RPMI8226 (cell line): ENCODE data around the gene MACROD2.

ENCODE experiments used
- DNase-seq: peaks from one replicate; pipeline ENCODE4 v3.0.0-alpha.2; 2015

MACROD2 gene

GRCh38 chr20:15204234-15204633 lies 1208.9 kb downstream of the MACROD2 start:
- DNase-seq, result no peak

DNA sequence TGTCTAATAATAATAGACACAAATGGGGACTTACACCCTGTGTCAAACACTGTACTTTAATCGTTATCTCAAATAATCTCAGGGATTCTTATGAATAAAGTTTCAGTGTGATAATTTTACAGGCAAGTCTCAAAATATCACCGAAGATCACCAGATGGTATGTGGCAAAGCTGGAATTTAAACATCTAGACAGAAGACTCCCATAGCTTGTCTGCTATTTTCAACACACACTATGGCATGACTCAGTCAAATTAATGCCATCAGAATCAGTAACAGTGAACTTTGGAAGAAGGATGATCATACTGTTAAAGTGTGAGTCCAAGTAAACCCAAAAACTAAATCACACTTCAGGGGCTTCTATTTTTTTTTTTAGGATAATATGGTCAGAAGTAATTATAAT lies 1209.7 kb downstream of the MACROD2 start:
- no peak for DNase-seq

- no peak for DNase-seq
Observed at GRCh38 chr20:15205719-15206118, 1210.4 kb downstream of the MACROD2 start.

GRCh38 chr20:15209537-15209936 lies 1214.2 kb downstream of the MACROD2 start:
- no peak for DNase-seq

DNA sequence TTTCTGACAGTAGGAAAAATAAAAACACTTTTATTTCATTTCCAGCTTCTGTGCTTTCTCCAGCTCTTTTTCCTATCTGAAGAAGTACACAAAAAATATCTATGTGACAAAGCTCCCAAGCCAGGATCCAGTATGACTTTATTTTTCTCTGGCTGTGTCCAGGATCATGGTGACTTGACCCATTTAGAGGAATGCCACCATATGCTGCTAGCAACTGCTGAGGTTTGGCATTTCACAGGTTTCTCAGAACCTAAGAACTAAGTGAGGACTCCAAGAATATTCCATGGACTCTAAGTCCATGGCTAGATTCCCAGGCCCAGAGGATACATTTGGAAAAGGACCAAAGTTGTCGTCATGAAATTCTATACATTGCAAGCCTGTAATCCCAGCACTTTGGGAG lies 1218.7 kb downstream of the MACROD2 start:
- DNase-seq, result no peak

DNA sequence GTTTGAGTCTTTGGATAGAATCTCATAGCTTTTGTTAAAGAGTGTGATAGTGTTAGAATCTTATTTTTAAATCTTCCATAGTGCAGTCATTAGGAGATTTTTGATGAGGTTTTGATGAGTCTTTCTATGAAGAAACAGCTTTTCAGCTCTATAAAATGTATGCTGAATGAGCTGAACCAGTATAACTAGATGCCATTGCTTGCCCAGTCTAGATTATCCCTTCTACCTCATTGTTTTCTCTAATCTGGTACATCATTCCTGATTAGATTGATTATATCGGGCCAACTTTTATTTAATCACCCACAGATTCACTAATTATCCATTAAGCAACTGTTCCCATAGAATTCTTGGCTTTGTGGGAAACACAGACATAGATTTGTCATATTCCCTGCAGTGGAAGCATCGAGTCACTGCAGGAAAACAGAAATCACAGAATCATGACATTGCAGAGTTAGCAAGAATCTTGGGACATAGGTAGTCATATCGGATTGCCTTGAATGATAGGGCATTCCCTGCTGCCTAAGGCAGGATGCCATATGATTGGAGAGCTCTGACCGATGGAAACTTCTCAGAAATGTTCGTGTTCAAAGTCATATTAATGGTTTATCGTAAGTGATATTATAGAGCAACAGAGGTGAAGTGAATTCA lies 1224.8 kb downstream of the MACROD2 start:
- DNase-seq, result no peak

DNA sequence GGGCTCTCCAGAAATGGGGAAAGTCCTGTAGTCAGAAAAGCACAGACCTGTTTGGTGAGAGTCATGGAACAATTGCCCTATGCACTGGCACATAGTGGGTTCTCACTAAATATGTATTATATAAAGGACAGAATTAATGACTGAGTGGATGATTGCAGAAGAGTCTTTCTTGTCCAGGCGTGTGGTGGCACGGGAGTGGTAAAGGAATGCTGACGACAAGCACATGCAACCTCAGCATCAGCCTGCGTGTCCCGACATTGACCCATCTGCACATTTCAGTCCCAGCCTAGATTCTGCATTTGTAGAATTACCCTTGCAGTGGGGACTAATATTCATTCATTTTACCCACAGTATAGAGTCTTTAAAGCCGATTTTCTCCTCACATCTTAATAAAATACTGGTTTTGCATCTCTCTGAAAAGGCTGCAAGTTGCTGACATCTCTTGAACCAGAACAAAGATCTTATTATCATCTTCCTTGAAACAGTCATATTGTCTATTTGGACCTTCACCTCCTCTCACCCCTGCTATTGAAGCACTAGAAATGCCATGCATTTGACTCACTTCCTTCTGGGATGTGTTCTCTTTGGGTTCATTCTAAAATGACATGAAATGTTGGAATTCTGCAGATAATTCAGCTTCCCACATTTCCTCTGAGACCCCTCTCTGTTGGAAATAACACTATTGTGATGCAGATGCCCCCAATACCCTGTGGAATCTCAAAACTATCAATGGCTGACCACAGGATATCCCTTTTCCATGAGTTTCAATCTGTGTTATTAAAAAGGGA lies 1225.7 kb downstream of the MACROD2 start:
- DNase-seq, result no peak

- DNase-seq, result no peak
Observed at GRCh38 chr20:15222502-15223330, 1227.4 kb downstream of the MACROD2 start.

DNA sequence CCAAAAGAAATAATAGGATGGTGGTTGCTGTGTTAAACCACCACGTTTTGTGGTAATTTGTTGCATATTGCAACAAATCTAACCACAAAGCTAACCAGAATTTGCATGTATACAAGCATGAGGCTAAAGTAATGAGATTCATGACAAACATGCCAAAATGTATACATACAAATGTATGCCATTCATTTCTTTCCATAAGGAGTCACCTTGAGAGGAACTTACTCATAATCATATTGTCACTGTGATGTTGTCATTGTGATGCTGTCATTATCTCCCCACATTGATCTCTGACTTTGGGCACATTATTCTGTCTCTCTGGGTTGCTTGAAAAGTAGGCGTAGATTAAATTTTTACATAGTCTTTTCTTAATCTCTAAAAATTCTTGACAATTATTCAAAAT lies 1228.9 kb downstream of the MACROD2 start:
- DNase-seq, result no peak

- DNase-seq, result no peak
Observed at GRCh38 chr20:15227102-15227501, 1231.8 kb downstream of the MACROD2 start.

DNA sequence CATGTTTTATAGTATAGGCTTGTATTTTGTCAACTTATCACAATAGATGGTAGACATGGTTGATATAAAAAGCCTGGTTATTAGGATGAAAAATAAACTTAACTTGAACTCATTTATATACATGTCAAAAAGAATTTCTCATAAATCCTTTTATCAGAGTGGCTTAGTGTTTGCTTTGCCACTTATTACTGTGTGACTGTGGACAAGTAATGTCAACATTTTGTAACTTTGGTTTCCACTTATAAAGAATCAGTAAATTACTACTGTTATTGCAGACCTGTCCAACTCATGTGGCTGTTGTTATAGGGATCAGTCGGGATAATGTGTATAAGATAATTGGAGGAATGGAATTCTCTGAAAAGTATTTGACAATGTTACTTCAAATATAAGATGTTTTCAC lies 1236.9 kb downstream of the MACROD2 start:
- no peak for DNase-seq

DNA sequence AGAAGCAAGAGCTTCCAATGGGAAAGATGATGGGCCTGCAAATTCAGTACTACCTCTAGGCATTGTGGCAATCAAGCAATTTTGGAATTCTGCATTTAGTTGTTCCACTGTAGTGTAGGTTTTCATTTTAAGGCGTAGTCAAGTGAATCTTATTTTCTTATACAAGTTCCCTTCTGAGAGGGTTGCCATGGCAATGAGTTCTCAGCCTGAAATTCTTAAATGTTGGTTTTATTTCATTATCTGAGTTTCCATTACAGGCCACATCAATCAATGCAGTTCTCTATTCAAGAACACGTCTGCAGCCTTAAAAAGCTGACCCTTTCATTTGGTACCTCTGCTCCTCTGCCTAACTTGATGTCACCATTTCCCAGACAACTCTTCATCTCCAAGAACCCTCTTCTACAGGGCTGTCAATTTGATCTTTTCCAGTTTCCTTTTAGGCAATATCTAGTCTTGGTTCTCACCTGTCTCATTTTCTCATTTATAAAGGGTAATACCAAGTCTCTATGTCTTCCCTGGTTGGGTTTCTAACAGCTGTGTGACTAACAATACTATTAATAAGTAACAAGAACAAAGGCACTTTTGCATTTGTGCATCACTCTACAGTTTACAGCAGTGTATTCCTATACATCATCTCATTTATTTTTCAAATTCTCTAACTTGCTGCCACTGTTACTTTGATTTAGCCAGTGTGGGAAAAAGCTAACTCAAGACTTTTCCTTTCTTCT lies 1240.3 kb downstream of the MACROD2 start:
- no peak for DNase-seq

- peak; percentile 51 for DNase-seq
Observed at GRCh38 chr20:15236812-15237211, 1241.5 kb downstream of the MACROD2 start.

GRCh38 chr20:15239542-15240206 lies 1244.4 kb downstream of the MACROD2 start:
- no peak for DNase-seq

GRCh38 chr20:15240801-15241200 lies 1245.5 kb downstream of the MACROD2 start:
- DNase-seq, result no peak

DNA sequence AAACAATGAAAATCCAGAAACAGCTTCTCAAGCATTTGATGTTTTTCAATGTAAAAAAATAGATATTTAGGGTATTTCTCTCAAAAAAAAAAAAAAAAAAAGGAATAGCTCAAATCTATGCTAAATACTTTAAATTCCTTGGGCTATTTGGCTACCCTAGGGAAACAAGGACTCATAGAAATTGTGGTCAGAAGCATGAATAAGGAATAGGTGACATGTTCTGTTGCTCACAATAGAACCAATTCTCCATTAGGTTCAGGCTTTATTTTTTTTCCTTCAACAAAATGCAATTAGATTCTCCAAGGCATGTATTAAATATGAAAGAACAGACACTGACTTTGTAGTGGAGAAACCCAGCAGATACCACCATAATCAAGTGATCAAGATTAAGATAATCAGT lies 1246.4 kb downstream of the MACROD2 start:
- DNase-seq, result no peak

- no peak for DNase-seq
Observed at GRCh38 chr20:15242773-15243172, 1247.5 kb downstream of the MACROD2 start.

DNA sequence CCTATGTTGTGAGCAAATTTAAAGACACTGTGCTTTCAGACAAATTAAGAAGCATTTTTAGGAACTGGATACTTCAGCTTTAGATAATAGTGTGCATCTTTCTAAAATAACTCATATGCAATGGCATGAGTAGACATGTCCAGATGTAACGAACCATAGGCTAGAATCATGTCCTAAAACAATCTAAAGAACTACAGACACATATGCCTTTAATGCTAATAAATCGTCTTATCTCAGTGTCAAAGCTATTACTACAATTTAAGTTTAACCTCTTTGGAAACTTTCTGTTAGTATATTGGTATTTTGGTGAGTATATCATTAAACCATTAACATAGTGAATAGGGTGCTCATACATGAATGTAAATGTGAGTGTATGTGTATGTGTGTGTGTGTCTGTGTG lies 1250.6 kb downstream of the MACROD2 start:
- no peak for DNase-seq

- DNase-seq, result peak; percentile 6
Observed at GRCh38 chr20:15248618-15249395, 1253.5 kb downstream of the MACROD2 start.

GRCh38 chr20:15251171-15251570 lies 1255.9 kb downstream of the MACROD2 start:
- no peak for DNase-seq

- DNase-seq, result no peak
Observed at GRCh38 chr20:15252304-15252703, 1257.0 kb downstream of the MACROD2 start.

GRCh38 chr20:15253431-15253830 lies 1258.1 kb downstream of the MACROD2 start:
- DNase-seq, result no peak
